GM08714 (cell line): ENCODE results near the gene DAG1.
"Not testable (repeated sequence)": the region's sequence is repeated elsewhere in the genome, so short reads cannot be mapped to it uniquely, and the experiment has no call there.

Experiments
- H3K4me3 ChIP-seq: fragments of 200-500 bp; sonication (Bioruptor generic); 2 replicates; pipeline ENCODE4 v1.5.1; 2014; ENCODE audit warnings: mild to moderate bottlenecking, low read length, inconsistent platforms
- ZNF274 ChIP-seq: IDR thresholded peaks from 2 replicates; pipeline ENCODE4 v1.6.1; 2012; ENCODE audit warnings: mild to moderate bottlenecking, low read depth, low read length

Gene DAG1

GRCh38 chr3:49493901-49494300, 23.8 kb downstream of the DAG1 start:
- no peak for TF ChIP-seq ZNF274
- no peak overlapping the region for H3K4me3 ChIP-seq

- no peak overlapping the region for H3K4me3 ChIP-seq
- no peak for TF ChIP-seq ZNF274
Observed at GRCh38 chr3:49495023-49495422, 25.0 kb downstream of the DAG1 start.

- H3K4me3 ChIP-seq, result not testable (repeated sequence)
Observed at GRCh38 chr3:49496845-49497244, 26.8 kb downstream of the DAG1 start.

GRCh38 chr3:49497606-49498005, 27.5 kb downstream of the DAG1 start:
- no peak for TF ChIP-seq ZNF274

GRCh38 chr3:49498239-49498638, 28.2 kb downstream of the DAG1 start:
- TF ChIP-seq ZNF274, result no peak
- no peak overlapping the region for H3K4me3 ChIP-seq

More at GRCh38 chr3:49497606-49498005, 27.5 kb downstream of the DAG1 start:
- H3K4me3 ChIP-seq, result no peak overlapping the region

- TF ChIP-seq ZNF274, result no peak
- no peak overlapping the region for H3K4me3 ChIP-seq
Observed at GRCh38 chr3:49498648-49499047, 28.6 kb downstream of the DAG1 start.

- H3K4me3 ChIP-seq, result no peak overlapping the region
- no peak for TF ChIP-seq ZNF274
Observed at GRCh38 chr3:49500205-49500731, 30.2 kb downstream of the DAG1 start.

GRCh38 chr3:49500732-49501609, 30.9 kb downstream of the DAG1 start:
- TF ChIP-seq ZNF274, result no peak
- no peak overlapping the region for H3K4me3 ChIP-seq

- no peak for TF ChIP-seq ZNF274
- H3K4me3 ChIP-seq, result no peak overlapping the region
Observed at GRCh38 chr3:49501842-49502241, 31.8 kb downstream of the DAG1 start.

GRCh38 chr3:49506906-49507305, 36.8 kb downstream of the DAG1 start:
- no peak overlapping the region for H3K4me3 ChIP-seq
- no peak for TF ChIP-seq ZNF274

GRCh38 chr3:49509028-49509561, 39.0 kb downstream of the DAG1 start:
- no peak for TF ChIP-seq ZNF274
- no peak overlapping the region for H3K4me3 ChIP-seq

- no peak overlapping the region for H3K4me3 ChIP-seq
- no peak for TF ChIP-seq ZNF274
Observed at GRCh38 chr3:49511639-49512038, 41.6 kb downstream of the DAG1 start.

GRCh38 chr3:49512781-49513355, 42.8 kb downstream of the DAG1 start:
- no peak for TF ChIP-seq ZNF274

GRCh38 chr3:49513494-49514124, 43.5 kb downstream of the DAG1 start:
- H3K4me3 ChIP-seq, result no peak overlapping the region
- no peak for TF ChIP-seq ZNF274

More at GRCh38 chr3:49512781-49513355, 42.8 kb downstream of the DAG1 start:
- H3K4me3 ChIP-seq, result no peak overlapping the region
